HepG2 (cell line): ENCODE data around the gene TAOK3. TPM values are rescaled to one million over a fixed set of nuclear protein-coding genes. Genes with fewer than 3 reads are reported as not detected.

ENCODE experiments used
- CAMTA2 ChIP-seq: sonication (generic); formaldehyde crosslinking; IDR thresholded peaks from 2 replicates; pipeline ENCODE4 v1.4.0; 2020; ENCODE audit warnings: mild to moderate bottlenecking, missing genetic modification reagents, borderline replicate concordance
- FOXK2 ChIP-seq: fragments of 450-650 bp; IDR thresholded peaks from 2 replicates; pipeline ENCODE4 v1.6.1; 2016
- HOXA7 ChIP-seq: sonication (generic); formaldehyde crosslinking; IDR thresholded peaks from 2 replicates; pipeline ENCODE4 v1.8.1; 2022; ENCODE audit warnings: mild to moderate bottlenecking, missing genetic modification reagents, moderate library complexity
- IRX3 ChIP-seq: sonication (generic); formaldehyde crosslinking; IDR thresholded peaks from 2 replicates; pipeline ENCODE4 v1.8.1; 2023; ENCODE audit warnings: mild to moderate bottlenecking, low read depth, missing genetic modification reagents, borderline replicate concordance
- MAF1 ChIP-seq: sonication (generic); formaldehyde crosslinking; IDR thresholded peaks from 2 replicates; pipeline ENCODE4 v1.5.0; 2020; ENCODE audit warnings: missing genetic modification reagents, borderline replicate concordance
- MAFF ChIP-seq: IDR thresholded peaks from 2 replicates; pipeline ENCODE4 v1.6.1; 2011; ENCODE audit warnings: low read depth, low read length, improper control_type of control experiment
- NR2F2 ChIP-seq: IDR thresholded peaks from 2 replicates; pipeline ENCODE4 v1.6.1; 2012; ENCODE audit warnings: low read depth, inconsistent platforms, borderline replicate concordance
- PATZ1 ChIP-seq: sonication (generic); formaldehyde crosslinking; IDR thresholded peaks from 2 replicates; pipeline ENCODE4 v1.4.0; 2020; ENCODE audit warnings: missing genetic modification reagents
- PHF20 ChIP-seq: sonication (generic); formaldehyde crosslinking; IDR thresholded peaks from 2 replicates; pipeline ENCODE4 v1.5.0; 2020; ENCODE audit warnings: mild to moderate bottlenecking, missing genetic modification reagents
- PTBP1 ChIP-seq: fragments of 200-400 bp; formaldehyde crosslinking; IDR thresholded peaks from 2 replicates; pipeline ENCODE4 v1.6.1; 2018; ENCODE audit warnings: low read length, low read depth; ENCODE audit not compliant: poor library complexity, severe bottlenecking
- SCMH1 ChIP-seq: sonication (generic); formaldehyde crosslinking; IDR thresholded peaks from 2 replicates; pipeline ENCODE4 v1.9.0; 2021; ENCODE audit warnings: missing genetic modification reagents, mild to moderate bottlenecking, borderline replicate concordance
- SMC3 ChIP-seq: IDR thresholded peaks from 2 replicates; pipeline ENCODE4 v1.6.1; 2011; ENCODE audit warnings: low read length, improper control_type of control experiment
- TBL1XR1 ChIP-seq: fragments of 150-350 bp; IDR thresholded peaks from 2 replicates; pipeline ENCODE4 v1.6.1; 2014; ENCODE audit warnings: borderline replicate concordance, low read length; ENCODE audit not compliant: partially characterized antibody
- ZFP41 ChIP-seq: sonication (generic); formaldehyde crosslinking; IDR thresholded peaks from 2 replicates; pipeline ENCODE4 v1.4.0; 2020; ENCODE audit warnings: mild to moderate bottlenecking, missing genetic modification reagents, borderline replicate concordance
- ZNF253 ChIP-seq: sonication (generic); formaldehyde crosslinking; IDR thresholded peaks from 2 replicates; pipeline ENCODE4 v1.8.0; 2022; ENCODE audit warnings: mild to moderate bottlenecking, missing genetic modification reagents, borderline replicate concordance
- ZNF331 ChIP-seq: sonication (generic); formaldehyde crosslinking; IDR thresholded peaks from 2 replicates; pipeline ENCODE4 v1.4.0; 2020; ENCODE audit warnings: missing genetic modification reagents
- ZNF530 ChIP-seq: sonication (generic); formaldehyde crosslinking; IDR thresholded peaks from 2 replicates; pipeline ENCODE4 v1.5.0; 2020; ENCODE audit warnings: low read depth, mild to moderate bottlenecking, missing genetic modification reagents
- ZSCAN21 ChIP-seq: sonication (generic); formaldehyde crosslinking; IDR thresholded peaks from 2 replicates; pipeline ENCODE4 v1.8.0; 2022; ENCODE audit warnings: mild to moderate bottlenecking, missing genetic modification reagents, moderate library complexity, borderline replicate concordance
- polyA plus RNA-seq, 8 experiments: library from polyadenylated mRNA; depleted of rRNA in 3 of 8; stranded (reverse) in 7 of 8; unstranded in 1 of 8; fragments of >200 nt; fragmentation: Illumina TruSeq in 4 of 8; extraction: Trizol in 4 of 8; gene quantifications; 2 replicates each; pipeline versions ENCODE4 v1.2.1 to v1.2.3, GENCODE V29; 2011 to 2016; ENCODE audit warnings: low read depth in 4 of 8, missing spikeins in 1 of 8, mixed read lengths in 1 of 8; ENCODE audit not compliant: insufficient read depth in 1 of 8
- total RNA-seq, 5 experiments: library from RNA; depleted of rRNA; stranded (reverse); fragments of >200 nt; fragmentation: Illumina TruSeq; extraction: Trizol; gene quantifications; 2 replicates each; pipeline ENCODE4 v1.2.3, GENCODE V29; 2016; ENCODE audit warnings: low read depth in 1 of 5
- TF ChIP-seq, protein P1 (sequence below): sonication (generic); formaldehyde crosslinking; IDR thresholded peaks from 2 replicates; pipeline ENCODE4 v1.5.0; 2020; ENCODE audit warnings: missing genetic modification reagents
- TF ChIP-seq, protein P2 (sequence below): sonication (generic); formaldehyde crosslinking; IDR thresholded peaks from 2 replicates; pipeline ENCODE4 v1.4.0; 2020; ENCODE audit warnings: mild to moderate bottlenecking, missing genetic modification reagents
- TF ChIP-seq, protein P3 (sequence below): sonication (generic); formaldehyde crosslinking; IDR thresholded peaks from 2 replicates; pipeline ENCODE4 v1.4.0; 2020; ENCODE audit warnings: mild to moderate bottlenecking, missing genetic modification reagents, borderline replicate concordance
- TF ChIP-seq, protein P4 (sequence below): sonication (generic); formaldehyde crosslinking; IDR thresholded peaks from 2 replicates; pipeline ENCODE4 v1.5.0; 2020; ENCODE audit warnings: mild to moderate bottlenecking, missing genetic modification reagents

TAOK3 gene
- total and polyA plus RNA-seq, 2 of the 13 experiments (the other 11 are each of a cell fraction or from before 2014, with no cell fraction given): 10.4 to 12.3 TPM

GRCh38 chr12:118120579-118121363, 251.9 kb downstream of the TAOK3 start (continued):
- TF ChIP-seq SMC3: peak; percentile 62; the same call in 1 of the 2 replicates
- TF ChIP-seq, protein P1, sequence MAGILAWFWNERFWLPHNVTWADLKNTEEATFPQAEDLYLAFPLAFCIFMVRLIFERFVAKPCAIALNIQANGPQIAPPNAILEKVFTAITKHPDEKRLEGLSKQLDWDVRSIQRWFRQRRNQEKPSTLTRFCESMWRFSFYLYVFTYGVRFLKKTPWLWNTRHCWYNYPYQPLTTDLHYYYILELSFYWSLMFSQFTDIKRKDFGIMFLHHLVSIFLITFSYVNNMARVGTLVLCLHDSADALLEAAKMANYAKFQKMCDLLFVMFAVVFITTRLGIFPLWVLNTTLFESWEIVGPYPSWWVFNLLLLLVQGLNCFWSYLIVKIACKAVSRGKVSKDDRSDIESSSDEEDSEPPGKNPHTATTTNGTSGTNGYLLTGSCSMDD (CRISPR knock-in tag): no peak
- TF ChIP-seq HOXA7 (CRISPR knock-in tag): no peak
- TF ChIP-seq MAF1 (CRISPR knock-in tag): no peak
- TF ChIP-seq ZSCAN21 (CRISPR knock-in tag): no peak
- TF ChIP-seq TBL1XR1: peak; percentile 86
- TF ChIP-seq, protein P2, sequence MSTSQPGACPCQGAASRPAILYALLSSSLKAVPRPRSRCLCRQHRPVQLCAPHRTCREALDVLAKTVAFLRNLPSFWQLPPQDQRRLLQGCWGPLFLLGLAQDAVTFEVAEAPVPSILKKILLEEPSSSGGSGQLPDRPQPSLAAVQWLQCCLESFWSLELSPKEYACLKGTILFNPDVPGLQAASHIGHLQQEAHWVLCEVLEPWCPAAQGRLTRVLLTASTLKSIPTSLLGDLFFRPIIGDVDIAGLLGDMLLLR (CRISPR knock-in tag): no peak
- no peak for TF ChIP-seq ZFP41
- TF ChIP-seq, protein P3, sequence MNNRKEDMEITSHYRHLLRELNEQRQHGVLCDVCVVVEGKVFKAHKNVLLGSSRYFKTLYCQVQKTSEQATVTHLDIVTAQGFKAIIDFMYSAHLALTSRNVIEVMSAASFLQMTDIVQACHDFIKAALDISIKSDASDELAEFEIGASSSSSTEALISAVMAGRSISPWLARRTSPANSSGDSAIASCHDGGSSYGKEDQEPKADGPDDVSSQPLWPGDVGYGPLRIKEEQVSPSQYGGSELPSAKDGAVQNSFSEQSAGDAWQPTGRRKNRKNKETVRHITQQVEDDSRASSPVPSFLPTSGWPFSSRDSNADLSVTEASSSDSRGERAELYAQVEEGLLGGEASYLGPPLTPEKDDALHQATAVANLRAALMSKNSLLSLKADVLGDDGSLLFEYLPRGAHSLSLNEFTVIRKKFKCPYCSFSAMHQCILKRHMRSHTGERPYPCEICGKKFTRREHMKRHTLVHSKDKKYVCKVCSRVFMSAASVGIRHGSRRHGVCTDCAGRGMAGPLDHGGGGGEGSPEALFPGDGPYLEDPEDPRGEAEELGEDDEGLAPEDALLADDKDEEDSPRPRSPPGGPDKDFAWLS (CRISPR knock-in tag): no peak
- no peak for TF ChIP-seq ZNF331 (CRISPR knock-in tag)
- TF ChIP-seq, protein P4, sequence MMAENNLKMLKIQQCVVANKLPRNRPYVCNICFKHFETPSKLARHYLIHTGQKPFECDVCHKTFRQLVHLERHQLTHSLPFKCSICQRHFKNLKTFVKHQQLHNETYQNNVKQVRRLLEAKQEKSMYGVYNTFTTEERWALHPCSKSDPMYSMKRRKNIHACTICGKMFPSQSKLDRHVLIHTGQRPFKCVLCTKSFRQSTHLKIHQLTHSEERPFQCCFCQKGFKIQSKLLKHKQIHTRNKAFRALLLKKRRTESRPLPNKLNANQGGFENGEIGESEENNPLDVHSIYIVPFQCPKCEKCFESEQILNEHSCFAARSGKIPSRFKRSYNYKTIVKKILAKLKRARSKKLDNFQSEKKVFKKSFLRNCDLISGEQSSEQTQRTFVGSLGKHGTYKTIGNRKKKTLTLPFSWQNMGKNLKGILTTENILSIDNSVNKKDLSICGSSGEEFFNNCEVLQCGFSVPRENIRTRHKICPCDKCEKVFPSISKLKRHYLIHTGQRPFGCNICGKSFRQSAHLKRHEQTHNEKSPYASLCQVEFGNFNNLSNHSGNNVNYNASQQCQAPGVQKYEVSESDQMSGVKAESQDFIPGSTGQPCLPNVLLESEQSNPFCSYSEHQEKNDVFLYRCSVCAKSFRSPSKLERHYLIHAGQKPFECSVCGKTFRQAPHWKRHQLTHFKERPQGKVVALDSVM (CRISPR knock-in tag): 0 out of 2 replicates have a peak, but pooled peaks have one; percentile 19
- no peak for TF ChIP-seq IRX3
- TF ChIP-seq FOXK2: no peak
- TF ChIP-seq PHF20 (CRISPR knock-in tag): no peak
- TF ChIP-seq ZNF530 (CRISPR knock-in tag): no peak
- no peak for TF ChIP-seq ZNF253
- TF ChIP-seq NR2F2: peak; percentile 61
- no peak for TF ChIP-seq CAMTA2
- TF ChIP-seq PATZ1: peak; percentile 50; the same call in 1 of the 2 replicates
- no peak for TF ChIP-seq PTBP1
- TF ChIP-seq SCMH1 (CRISPR knock-in tag): no peak
- no peak for TF ChIP-seq MAFF
